ENCODE results near the gene BBS10.
"Not testable (repeated sequence)": the region's sequence is repeated elsewhere in the genome, so short reads cannot be mapped to it uniquely, and the experiment has no call there.

Gene BBS10

GRCh38 chr12:76329159-76329558 lies 19.1 kb downstream of the BBS10 start:
- no peak for DNase-seq

GRCh38 chr12:76319595-76320319 lies 28.5 kb downstream of the BBS10 start:
- not testable (repeated sequence) for DNase-seq

DNA sequence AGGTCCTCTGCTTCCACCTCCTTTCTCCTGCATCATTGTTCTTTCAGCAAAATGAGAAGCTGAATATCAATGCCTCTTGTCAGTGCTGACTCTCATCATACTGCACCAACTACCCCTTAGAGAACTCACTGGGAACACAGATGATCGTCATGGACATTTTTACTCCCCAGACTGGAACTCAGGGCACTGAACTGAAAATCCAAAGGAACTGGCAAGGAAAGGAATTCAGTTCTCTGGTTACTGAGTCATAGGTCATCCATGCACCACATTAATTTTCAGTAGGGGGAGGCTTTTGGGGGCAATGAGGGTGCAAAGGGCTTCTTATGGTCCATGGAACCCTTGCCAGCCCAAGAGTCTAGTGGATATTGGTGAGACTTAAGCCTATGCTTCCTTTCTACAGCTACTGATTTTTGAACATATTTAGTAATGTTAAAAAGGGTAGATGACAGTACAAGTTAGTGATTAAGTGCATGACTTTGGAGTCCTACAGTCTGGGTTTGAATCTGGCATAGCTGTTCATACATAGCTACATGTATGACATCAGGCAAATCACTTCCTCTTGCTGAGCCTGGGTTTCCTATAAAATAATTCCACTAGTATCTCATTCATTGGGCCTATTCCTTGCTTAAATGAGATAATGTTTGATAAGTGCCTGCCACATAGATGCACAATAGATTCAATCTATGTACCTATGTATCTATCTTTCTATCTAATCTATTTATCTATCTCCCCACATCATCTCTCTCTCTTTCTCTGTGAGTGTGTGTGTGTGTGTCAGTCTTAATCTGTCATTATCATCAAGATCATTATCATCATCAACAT lies 29.2 kb downstream of the BBS10 start:
- DNase-seq, result no peak

DNA sequence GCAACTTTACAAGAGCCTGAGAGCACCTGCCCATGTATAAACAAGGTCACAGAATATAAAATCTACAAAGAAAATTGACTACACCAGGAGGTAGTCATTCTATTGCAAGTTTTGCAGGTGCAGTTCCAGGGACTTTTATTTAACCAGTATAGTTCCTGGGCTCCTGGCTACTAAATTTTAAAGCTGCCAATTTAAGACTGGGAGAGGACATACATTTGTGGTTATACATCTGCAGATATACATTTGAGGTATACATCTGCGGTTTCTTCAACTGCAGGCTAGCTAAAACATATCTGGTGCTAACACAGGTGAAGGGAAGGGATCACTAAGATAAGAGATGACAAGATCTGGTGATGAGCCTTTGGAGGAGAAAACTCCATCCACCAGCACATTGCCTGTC lies 30.2 kb downstream of the BBS10 start:
- no peak for DNase-seq

- no peak for DNase-seq
Observed at GRCh38 chr12:76316468-76316867, 31.7 kb downstream of the BBS10 start.

DNA sequence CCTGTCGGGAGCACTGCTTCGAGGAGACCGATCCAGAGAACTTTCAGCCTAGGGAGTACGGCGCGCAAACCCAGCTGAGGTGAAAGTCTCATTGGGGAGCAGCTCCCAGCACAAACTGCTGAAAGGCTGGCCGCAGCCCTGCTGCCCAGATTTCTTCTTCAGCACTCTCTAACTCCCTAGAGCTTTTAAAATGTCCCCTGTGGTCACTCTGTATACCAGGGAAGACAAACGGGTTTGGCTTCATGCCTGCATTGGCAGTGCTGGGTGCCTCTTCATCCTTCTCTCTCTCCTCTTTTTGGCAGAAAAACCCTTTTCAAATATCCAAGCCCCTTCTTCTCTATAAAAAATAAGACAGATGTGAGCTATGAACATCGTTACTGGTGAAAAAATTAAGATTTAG lies 34.9 kb downstream of the BBS10 start:
- no peak for DNase-seq

DNA sequence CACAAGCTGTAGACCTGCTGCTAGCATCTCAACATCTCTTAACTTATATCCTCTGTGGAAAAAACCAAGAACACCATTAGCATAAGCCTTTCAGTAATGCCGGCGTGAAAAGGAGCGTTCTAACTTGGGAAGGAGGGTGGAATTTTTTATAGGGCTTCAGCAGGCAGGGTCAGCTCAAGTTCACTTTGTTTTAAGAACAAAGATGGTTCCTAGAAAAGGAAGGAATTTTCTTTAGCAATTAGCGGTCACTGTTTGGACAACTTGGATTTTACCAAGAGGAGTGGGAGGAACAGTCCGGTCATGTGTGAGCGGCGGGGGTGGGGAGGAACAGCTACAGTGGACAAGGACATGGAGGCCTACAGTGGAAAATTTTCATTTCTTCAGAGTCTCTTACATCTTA lies 35.9 kb downstream of the BBS10 start:
- DNase-seq, result no peak

DNA sequence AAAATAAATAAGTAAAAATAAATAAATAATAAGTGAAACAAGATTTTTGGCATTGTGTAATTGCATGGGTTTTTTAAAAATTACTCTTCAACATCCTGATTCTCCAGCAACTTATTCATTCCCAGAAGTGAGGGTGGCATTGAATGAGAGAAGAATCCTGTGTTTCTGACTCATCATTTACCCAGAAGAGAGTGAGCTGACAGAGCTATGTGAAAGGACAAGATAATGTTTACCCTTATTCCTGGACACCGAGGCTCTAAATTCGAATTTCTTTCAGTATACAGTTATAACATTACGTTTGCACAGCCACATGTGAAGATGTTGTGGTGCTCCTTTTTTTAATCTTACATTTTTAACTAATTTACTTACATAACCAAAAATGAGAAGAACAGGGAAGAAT lies 36.4 kb downstream of the BBS10 start:
- no peak for DNase-seq

DNA sequence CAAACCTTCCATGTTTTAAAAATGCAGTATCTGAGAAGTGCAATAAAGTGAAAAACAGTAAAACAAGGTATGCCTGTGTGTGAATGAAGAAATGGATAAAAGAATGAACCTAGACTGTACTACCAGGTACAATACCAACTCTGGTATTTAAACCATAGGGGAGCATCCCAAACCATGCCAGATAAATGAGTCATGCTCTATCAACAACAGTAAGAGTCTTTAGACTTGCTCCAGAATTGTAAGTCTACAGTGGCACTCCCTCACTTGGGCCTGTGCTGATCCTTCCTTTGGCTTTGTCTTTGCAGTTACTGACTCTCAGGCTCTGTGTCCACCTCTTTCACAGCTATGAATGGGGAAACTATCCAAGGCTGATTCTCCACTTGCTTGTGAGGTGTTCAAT lies 38.1 kb downstream of the BBS10 start:
- no peak for DNase-seq

DNA sequence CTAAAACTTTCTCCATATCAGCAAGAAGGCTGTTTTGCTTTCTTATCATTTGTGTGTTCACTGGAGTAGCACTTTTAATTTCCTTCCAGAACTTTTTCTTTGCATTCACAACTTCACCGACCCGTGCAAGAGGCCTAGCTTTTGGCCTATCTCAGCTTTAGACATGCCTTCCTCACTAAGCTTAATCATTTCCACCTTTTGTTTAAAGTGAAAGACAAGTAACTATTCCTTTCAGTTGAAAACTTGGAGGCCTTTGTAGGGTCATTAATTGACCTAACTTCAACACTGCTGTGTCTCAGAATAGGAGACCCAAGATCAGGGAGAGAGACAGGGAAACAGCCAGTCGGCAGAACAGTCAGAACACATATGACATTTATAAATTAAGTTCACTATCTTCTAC lies 39.3 kb downstream of the BBS10 start:
- DNase-seq, result no peak

- no peak for DNase-seq
Observed at GRCh38 chr12:76307083-76307482, 41.1 kb downstream of the BBS10 start.

DNA sequence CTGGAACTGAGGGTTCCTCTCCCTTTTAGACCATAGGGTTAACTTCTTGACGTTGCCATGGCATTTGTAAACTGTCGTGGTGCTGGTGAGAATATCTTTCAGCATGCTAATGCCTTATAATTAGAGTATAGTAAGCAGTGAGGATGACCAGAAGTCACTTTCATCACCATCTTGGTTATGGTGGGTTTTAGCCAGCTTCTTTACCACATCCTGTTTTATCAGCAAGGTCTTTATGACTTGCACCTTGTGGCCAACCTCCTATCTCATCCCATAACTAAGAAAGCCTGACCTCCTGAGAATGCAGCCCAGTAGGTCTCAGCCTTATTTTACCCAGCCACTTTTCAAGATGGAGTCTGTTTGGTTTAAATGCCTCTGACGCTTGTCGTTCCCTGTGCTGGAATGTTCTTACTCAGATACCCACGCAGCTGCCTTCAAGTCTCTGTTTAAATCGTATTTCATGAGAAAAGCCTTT lies 44.2 kb downstream of the BBS10 start:
- DNase-seq, result no peak

GRCh38 chr12:76303365-76303764 lies 44.9 kb downstream of the BBS10 start:
- no peak for DNase-seq

DNA sequence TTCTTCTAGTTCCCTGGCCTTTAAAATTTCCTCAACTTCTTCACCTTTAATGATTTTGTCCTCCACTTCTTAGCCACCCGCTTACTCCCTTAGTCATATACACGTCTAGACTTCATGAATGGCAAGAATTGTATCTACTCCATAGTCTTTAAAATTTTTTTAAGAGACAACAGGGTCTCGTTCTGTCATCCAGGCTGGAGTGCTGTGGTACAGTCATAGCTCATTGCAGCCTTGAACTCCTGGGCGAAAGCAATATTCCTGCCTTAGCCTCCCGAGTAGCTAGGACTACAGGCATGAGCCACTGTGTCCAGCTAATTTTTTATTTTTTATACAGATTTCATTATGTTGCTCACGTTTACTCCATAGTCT lies 47.9 kb downstream of the BBS10 start:
- no peak for DNase-seq

GRCh38 chr12:76299536-76300296 lies 48.5 kb downstream of the BBS10 start:
- DNase-seq, result no peak

All from right forelimb (tissue), 1 donor.